Muscle layer of duodenum (tissue), 2 donors: ENCODE results near the gene PRG3.
"Not testable (repeated sequence)": the region's sequence is repeated elsewhere in the genome, so short reads cannot be mapped to it uniquely, and the experiment has no call there.

Experiments
- H3K27ac ChIP-seq: one replicate; pipeline ENCODE4 v1.7.0; 2013; ENCODE audit warnings: mild to moderate bottlenecking, low read length
- H3K27me3 ChIP-seq: one replicate; pipeline ENCODE4 v1.7.0; 2013; ENCODE audit warnings: low read depth, mild to moderate bottlenecking, control low read depth, low read length
- H3K36me3 ChIP-seq, 2 donors: one replicate each; pipeline ENCODE4 v1.7.0; 2013; ENCODE audit warnings: low read length in 2 of 2, control low read depth in 1 of 2, mild to moderate bottlenecking in 1 of 2; ENCODE audit not compliant: insufficient read depth in 2 of 2, control insufficient read depth in 1 of 2
- H3K4me1 ChIP-seq, 2 donors: one replicate each; pipeline ENCODE4 v1.7.0; 2013; ENCODE audit warnings: low read length in 2 of 2, mild to moderate bottlenecking in 2 of 2, control low read depth in 1 of 2, moderate library complexity in 1 of 2; ENCODE audit not compliant: insufficient read depth in 2 of 2, control insufficient read depth in 1 of 2
- H3K4me3 ChIP-seq, 2 donors: one replicate each; pipeline ENCODE4 v1.7.0; 2013; ENCODE audit warnings: low read length in 2 of 2, low read depth in 1 of 2, mild to moderate bottlenecking in 1 of 2
- H3K9me3 ChIP-seq, 2 donors: one replicate each; pipeline ENCODE4 v1.7.0; 2013; ENCODE audit warnings: low read length in 2 of 2, control low read depth in 1 of 2, mild to moderate bottlenecking in 1 of 2; ENCODE audit not compliant: control insufficient read depth in 1 of 2
- donor health status: healthy.

The PRG3 gene

GRCh38 chr11:57343825-57344224 is 37.1 kb downstream of the PRG3 start:
- Histone ChIP-seq H3K27me3 (no peaks in the 10 kb centered on the region), H3K27ac (no peak overlapping the region), H3K4me1 (no peaks in the 10 kb centered on the region), H3K4me3 (no peak overlapping the region), H3K9me3 (no peaks in the 10 kb centered on the region), H3K36me3 (no peaks in the 10 kb centered on the region)

- no peak overlapping the region for H3K4me3 ChIP-seq
- H3K9me3 ChIP-seq, result no peaks in the 10 kb centered on the region
- H3K4me1 ChIP-seq, result no peaks in the 10 kb centered on the region
- no peaks in the 10 kb centered on the region for H3K27me3 ChIP-seq
- H3K36me3 ChIP-seq, result no peaks in the 10 kb centered on the region
- no peak overlapping the region for H3K27ac ChIP-seq
These were observed 38.2 kb downstream of the PRG3 start for GRCh38 chr11:57342702-57343101.

- Histone ChIP-seq H3K36me3 (no peaks in the 10 kb centered on the region), H3K4me3 (no peak overlapping the region), H3K9me3 (no peaks in the 10 kb centered on the region), H3K27me3 (no peaks in the 10 kb centered on the region), H3K4me1 (peaks cover 3% of the 10 kb centered on the region in 2 donors), H3K27ac (no peak overlapping the region)
These were observed 39.6 kb downstream of the PRG3 start for GRCh38 chr11:57341250-57341808.

- Histone ChIP-seq H3K9me3 (no peaks in the 10 kb centered on the region), H3K27ac (no peak overlapping the region), H3K4me1 (peaks cover 3 to 5% of the 10 kb centered on the region in 2 donors), H3K36me3 (no peaks in the 10 kb centered on the region), H3K27me3 (no peaks in the 10 kb centered on the region), H3K4me3 (no peak overlapping the region)
These were observed 40.8 kb downstream of the PRG3 start for GRCh38 chr11:57340039-57340615.

GRCh38 chr11:57339328-57339727 is 41.6 kb downstream of the PRG3 start:
- Histone ChIP-seq H3K4me3 (no peak overlapping the region), H3K4me1 (peaks cover 3 to 13% of the 10 kb centered on the region in 2 donors), H3K27me3 (no peaks in the 10 kb centered on the region), H3K27ac (no peak overlapping the region), H3K36me3 (no peaks in the 10 kb centered on the region), H3K9me3 (no peaks in the 10 kb centered on the region)

GRCh38 chr11:57338142-57338541 is 42.8 kb downstream of the PRG3 start, which contains the start of gene P2RX3:
Gene P2RX3 (plus strand): TSS chr11:57338352. CDS start chr11:57338551, 199 bp downstream.
- Histone ChIP-seq H3K27me3 (no peaks in the 10 kb centered on the region), H3K36me3 (peaks cover 0 to 2% of the 10 kb centered on the region in 2 donors), H3K27ac (no peak within 1 kb of the TSS), H3K4me1 (peaks cover 3 to 16% of the 10 kb centered on the region in 2 donors), H3K9me3 (no peaks in the 10 kb centered on the region), H3K4me3 (no peak within 1 kb of the TSS)

GRCh38 chr11:57336856-57337255 is 44.1 kb downstream of the PRG3 start:
- not testable (repeated sequence) for H3K27ac ChIP-seq

GRCh38 chr11:57336111-57336666 is 44.8 kb downstream of the PRG3 start:
- Histone ChIP-seq H3K27ac (peak overlapping the region; percentile 86), H3K4me3 (peak overlapping the region; percentile 74 to 75), H3K9me3 (no peaks in the 10 kb centered on the region), H3K27me3 (no peaks in the 10 kb centered on the region), H3K4me1 (peaks cover 3 to 16% of the 10 kb centered on the region in 2 donors), H3K36me3 (peaks cover 13 to 22% of the 10 kb centered on the region in 2 donors)

More at GRCh38 chr11:57336856-57337255, 44.1 kb downstream of the PRG3 start:
- H3K4me3 ChIP-seq, H3K9me3 ChIP-seq, H3K27me3 ChIP-seq: not testable (repeated sequence)
- H3K4me1 ChIP-seq, result peaks cover 3 to 16% of the 10 kb centered on the region in 2 donors
- peaks cover 6 to 15% of the 10 kb centered on the region in 2 donors for H3K36me3 ChIP-seq

- peaks cover 19 to 28% of the 10 kb centered on the region in 2 donors for H3K36me3 ChIP-seq
- H3K27me3 ChIP-seq, result no peaks in the 10 kb centered on the region
- peak within 1 kb of the TSS; percentile 86 for H3K27ac ChIP-seq
- H3K9me3 ChIP-seq, result no peaks in the 10 kb centered on the region
- peak within 1 kb of the TSS; percentile 74 to 75 for H3K4me3 ChIP-seq
- H3K4me1 ChIP-seq, result peaks cover 3 to 16% of the 10 kb centered on the region in 2 donors
These were observed 45.4 kb downstream of the PRG3 start, which contains the start of gene SSRP1 for GRCh38 chr11:57335343-57336110. Gene SSRP1 (minus strand): TSS chr11:57335892. CDS start chr11:57335121, 771 bp downstream.

GRCh38 chr11:57335023-57335342 is 46.0 kb downstream of the PRG3 start:
- H3K9me3 ChIP-seq, result no peaks in the 10 kb centered on the region
- peak overlapping the region; percentile 24 for H3K27ac ChIP-seq
- H3K4me3 ChIP-seq, result peak overlapping the region; percentile 71 to 75
- no peaks in the 10 kb centered on the region for H3K27me3 ChIP-seq
- peaks cover 25 to 34% of the 10 kb centered on the region in 2 donors for H3K36me3 ChIP-seq
- peaks cover 3 to 16% of the 10 kb centered on the region in 2 donors for H3K4me1 ChIP-seq
